GM19468 (cell line): ENCODE data around the gene ITGA2.

Experiments
- ATAC-seq: cut with Tn5 transposase; IDR thresholded peaks from one replicate; pipeline ENCODE4 v1.9.1; 2021; ENCODE audit warnings: mild to moderate bottlenecking, moderate library complexity, moderate number of reproducible peaks; ENCODE audit not compliant: unreplicated experiment; ENCODE audit errors: extremely low read depth

Gene ITGA2

GRCh38 chr5:53041740-53042139 is 52.6 kb downstream of the ITGA2 start:
- ATAC-seq = no peak

- no peak for ATAC-seq
Observed at GRCh38 chr5:53045263-53045662, 56.1 kb downstream of the ITGA2 start.

DNA sequence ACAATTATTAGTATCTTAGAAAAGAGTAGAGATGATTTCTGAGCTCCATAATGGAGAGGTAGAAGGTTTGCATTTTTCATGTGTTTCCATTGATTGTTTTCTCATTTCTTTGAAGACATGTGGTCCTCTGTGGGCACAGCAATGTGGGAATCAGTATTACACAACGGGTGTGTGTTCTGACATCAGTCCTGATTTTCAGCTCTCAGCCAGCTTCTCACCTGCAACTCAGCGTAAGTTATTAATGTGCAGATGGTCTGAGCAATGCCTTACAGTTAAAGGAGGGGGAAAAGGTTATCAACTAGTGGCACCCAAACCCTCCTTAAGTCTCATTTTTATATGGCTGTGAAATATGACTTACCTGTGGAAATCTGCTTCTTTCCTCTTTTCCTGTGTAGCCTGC is 59.1 kb downstream of the ITGA2 start:
- ATAC-seq = no peak

- no peak for ATAC-seq
Observed at GRCh38 chr5:53052499-53052898, 63.3 kb downstream of the ITGA2 start.

DNA sequence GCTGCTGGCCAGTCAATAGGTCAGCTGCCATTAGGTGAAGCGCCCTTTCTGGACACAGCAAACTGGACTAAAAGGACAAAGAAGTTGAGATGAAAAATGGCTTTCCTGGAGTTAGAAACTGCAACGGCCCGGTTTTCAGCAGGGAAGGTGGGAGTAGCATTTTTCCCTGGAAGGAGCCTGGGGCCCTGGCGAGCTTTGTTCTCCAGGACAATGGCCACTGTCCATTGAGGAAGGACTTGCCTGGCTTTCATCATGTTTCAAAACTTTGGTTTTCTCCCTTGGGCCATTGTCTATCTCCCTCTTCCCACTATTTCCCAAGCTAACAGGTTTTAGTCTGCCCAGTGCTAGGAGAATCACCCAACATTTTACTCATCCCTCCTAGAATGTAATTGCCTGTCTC is 64.2 kb downstream of the ITGA2 start:
- no peak for ATAC-seq

GRCh38 chr5:53055365-53055764 is 66.2 kb downstream of the ITGA2 start:
- ATAC-seq = no peak

GRCh38 chr5:53059281-53059680 is 70.1 kb downstream of the ITGA2 start:
- no peak for ATAC-seq

DNA sequence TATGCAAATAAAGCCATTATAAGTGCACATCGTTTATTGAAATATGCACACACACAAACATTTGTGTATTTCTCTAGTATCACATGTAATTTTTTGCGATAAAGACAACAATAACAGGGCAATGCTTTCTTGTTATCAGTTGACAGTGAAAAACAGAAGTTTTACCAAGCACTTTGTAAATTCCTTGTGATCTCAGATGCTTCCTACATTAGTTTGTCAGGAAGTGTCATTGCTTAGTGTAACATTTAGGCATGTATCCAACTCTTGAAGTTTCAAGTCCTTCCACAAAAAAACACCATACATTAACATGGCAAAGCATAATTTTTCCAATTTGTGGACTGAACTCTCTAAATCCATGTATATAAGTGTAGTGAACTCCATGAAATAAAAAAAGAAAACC is 74.0 kb downstream of the ITGA2 start:
- ATAC-seq = no peak

- ATAC-seq = no peak
Observed at GRCh38 chr5:53063791-53064190, 74.6 kb downstream of the ITGA2 start.

GRCh38 chr5:53066088-53066487 is 76.9 kb downstream of the ITGA2 start:
- ATAC-seq = no peak

GRCh38 chr5:53067641-53068040 is 78.5 kb downstream of the ITGA2 start:
- no peak for ATAC-seq

DNA sequence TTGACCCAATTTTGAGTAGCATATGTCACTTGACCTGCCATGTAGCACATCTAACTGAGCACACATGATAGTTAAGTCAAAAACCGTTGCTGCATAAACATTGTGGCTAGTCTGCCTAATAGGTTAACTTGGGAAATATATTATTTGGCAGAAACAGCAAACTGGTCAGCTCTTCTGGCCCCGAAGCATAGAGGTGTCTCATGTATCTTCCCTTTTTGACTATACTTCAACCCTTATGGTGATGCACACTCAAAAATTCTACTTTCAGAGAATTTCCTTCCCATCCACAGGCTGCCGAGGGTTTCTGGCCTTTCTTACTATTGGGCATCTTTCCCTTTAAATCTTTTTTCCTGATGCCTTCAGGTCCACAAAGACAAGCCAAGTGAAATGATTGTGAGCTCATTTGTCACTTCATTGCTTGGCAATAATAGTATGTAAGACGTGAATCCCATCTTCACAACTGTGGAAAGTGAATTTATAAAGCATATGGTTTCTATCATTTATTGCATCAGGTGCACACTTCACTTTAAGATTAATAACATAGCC is 79.2 kb downstream of the ITGA2 start:
- ATAC-seq = no peak

DNA sequence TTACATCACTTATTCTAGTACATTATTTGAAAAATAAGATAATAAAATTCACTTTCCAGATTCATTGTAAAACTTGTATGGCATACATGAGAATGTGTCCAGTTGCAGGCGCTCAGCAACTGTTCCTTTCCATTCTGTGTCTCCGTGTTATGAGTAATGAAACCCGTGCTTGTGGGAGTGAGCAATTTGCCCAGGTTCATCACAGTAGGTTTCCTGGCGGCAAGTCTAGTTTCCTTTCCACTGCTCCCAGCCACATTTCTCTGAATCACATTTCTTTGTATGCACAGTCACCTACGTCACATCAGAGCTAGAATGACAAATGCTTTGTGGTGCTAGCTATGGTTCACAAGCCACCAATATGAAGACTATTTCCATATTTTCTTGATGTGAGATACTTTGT is 80.5 kb downstream of the ITGA2 start:
- no peak for ATAC-seq

DNA sequence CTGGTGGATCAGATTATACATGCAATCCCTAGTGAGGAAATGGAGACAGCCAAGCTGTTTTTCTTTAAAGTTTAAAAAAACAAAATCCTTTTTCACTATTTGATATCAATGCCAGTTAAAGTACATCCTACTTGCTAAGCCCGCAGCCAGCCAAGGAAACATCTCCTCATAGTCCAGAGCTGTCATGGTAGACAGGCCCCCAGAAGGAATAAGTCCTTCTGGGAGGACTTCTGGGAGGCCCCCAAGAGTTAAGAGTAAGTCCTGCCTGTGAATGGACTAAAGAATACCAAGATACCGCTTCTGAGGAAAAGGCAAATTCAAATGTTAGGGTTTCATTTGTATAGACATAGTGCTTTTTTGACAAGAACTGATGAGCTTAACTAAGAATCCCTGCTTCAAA is 82.1 kb downstream of the ITGA2 start:
- no peak for ATAC-seq

DNA sequence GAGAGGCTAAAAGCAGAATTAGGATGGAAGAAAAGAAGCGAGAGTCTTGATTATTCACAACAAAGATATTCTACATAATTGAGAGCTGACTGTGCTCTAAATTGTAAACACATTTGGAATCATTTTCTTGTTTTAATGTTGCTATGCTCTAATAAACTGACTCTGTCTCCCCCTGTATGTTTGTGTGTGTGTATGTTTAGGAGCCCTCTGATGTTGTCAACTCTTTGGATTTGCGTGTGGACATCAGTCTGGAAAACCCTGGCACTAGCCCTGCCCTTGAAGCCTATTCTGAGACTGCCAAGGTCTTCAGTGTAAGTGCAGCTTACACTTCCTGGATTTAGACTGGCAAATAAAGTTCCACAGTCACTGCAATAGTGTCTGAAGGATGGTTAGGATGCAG is 82.6 kb downstream of the ITGA2 start:
- ATAC-seq = no peak

DNA sequence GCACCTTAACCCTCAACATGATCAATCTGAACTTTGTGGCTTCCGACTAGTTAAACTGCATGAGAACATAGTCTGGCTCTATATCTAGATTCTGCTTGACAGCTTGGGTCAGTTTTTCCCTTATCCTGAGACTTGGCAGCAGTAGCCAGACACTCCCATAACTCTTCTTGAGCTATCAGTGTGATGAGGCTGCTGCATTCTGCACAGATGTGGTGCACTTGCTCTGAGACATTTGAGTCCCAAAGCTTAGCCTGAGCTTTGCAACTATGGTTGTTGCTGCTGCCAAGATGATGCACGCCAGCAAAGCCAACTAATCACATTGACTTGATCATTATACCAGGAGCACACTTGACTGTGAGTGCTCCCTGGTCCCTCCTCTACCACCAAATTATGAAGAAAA is 84.2 kb downstream of the ITGA2 start:
- no peak for ATAC-seq

- ATAC-seq = no peak
Observed at GRCh38 chr5:53076014-53076583, 86.9 kb downstream of the ITGA2 start.

GRCh38 chr5:53080271-53080670 is 91.1 kb downstream of the ITGA2 start:
- no peak for ATAC-seq

DNA sequence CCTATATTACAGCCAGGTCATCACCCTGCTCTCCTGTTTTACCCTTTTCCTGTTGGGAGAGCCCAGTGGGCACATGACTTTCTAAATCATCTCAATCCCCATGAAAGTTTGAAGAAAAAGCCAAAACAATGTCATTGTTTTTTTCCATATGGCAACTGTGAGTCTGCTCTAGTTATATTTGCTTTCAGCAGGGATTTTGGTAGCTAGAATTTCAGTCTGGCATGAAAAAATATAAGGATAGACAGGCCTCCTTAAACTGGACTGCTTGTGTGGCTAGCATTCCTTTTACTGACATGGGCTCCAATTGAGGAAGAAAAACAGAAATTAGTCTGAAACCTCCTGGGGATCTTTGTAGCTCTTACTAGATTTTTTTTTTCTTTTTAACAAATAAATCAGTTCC is 94.8 kb downstream of the ITGA2 start:
- no peak for ATAC-seq

DNA sequence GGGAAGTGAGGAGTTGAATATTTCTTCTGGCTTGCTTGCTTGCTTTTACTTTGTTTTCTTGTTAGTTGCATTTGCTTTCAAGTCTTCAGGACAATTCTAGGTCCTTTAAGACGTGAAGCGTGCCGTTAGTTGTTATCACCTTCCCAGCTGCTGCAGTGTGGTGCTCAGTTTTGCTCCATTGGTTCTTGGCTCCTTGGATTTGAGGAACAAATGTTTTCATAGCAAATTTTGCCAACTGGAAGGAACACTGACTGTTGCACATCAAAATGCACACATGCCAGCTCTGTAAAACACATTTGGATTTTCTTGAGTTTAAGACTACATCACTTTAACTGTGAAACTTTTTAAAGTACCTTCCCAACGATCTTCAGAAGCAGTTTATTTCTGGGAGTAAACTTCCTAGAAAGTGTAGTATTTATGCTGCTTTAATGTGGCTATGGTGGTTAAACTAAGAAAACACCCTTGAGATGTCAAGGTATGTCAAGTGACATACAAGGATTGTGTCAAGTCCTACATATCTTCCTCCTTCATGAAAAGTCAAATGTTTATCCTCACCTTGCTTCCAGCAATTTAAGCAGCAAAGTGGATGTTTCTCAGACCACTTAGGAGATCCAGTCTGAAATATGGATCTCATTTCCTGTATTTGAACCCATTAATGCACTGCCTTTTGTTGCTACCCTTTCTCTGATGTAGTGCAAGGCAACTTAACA is 95.5 kb downstream of the ITGA2 start:
- ATAC-seq = no peak

GRCh38 chr5:53087171-53087570 is 98.0 kb downstream of the ITGA2 start:
- no peak for ATAC-seq

DNA sequence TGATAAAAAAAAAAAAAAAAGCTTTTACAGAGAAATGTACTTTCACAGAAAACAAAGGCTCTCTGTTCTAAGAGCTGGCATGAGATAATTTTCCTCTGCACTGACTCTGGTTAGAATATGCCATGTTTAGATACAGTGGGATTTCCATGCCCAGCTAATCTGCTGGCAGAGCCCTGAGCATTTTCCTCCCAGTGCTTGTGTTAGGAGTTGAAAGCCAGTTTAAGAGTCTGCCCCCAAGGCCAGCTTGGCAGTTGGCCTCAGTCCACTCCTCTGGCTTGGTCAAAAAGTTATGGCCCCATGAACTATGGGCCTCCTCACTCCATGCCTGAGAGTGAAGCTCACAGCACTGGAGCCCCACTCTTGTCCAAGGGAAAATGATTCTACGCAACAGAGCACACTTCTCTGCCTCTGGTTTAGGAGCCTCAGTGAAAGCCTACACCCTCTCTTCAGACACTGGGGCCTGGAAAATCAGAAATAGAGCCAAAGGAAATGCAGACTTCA is 98.5 kb downstream of the ITGA2 start:
- no peak for ATAC-seq
